ENCODE measurements around the gene TBL3. TPM values are rescaled to one million over a fixed set of nuclear protein-coding genes. Genes with fewer than 3 reads are reported as not detected.
A peak's percentile ranks its signal among the peaks of the same experiment; 100 is the strongest.

TBL3 gene
- polyA plus RNA-seq: 32.9 TPM
- long read RNA-seq, donor 1, full-length matches to known transcripts: 6 of 6 reads
- long read RNA-seq, donor 1, partial matches to known transcripts: 0 of 6 reads
- long read RNA-seq, donor 1, other reads (novel, unspliced or antisense): 0 of 6 reads
- long read RNA-seq, donor 2, full-length matches to known transcripts: 7 of 7 reads
- long read RNA-seq, donor 2, partial matches to known transcripts: 0 of 7 reads
- long read RNA-seq, donor 2, other reads (novel, unspliced or antisense): 0 of 7 reads
- long read RNA-seq, donor 3: 0 reads
- long read RNA-seq, donor 4, full-length matches to known transcripts: 3 of 3 reads
- long read RNA-seq, donor 4, partial matches to known transcripts: 0 of 3 reads
- long read RNA-seq, donor 4, other reads (novel, unspliced or antisense): 0 of 3 reads
- long read RNA-seq, donor 5, full-length matches to known transcripts: 1 of 1 reads
- long read RNA-seq, donor 5, partial matches to known transcripts: 0 of 1 reads
- long read RNA-seq, donor 5, other reads (novel, unspliced or antisense): 0 of 1 reads
- long read RNA-seq, donor 6, full-length matches to known transcripts: 3 of 3 reads
- long read RNA-seq, donor 6, partial matches to known transcripts: 0 of 3 reads
- long read RNA-seq, donor 6, other reads (novel, unspliced or antisense): 0 of 3 reads
- long read RNA-seq, donor 7, full-length matches to known transcripts: 1 of 1 reads
- long read RNA-seq, donor 7, partial matches to known transcripts: 0 of 1 reads
- long read RNA-seq, donor 7, other reads (novel, unspliced or antisense): 0 of 1 reads
- long read RNA-seq, donor 8, full-length matches to known transcripts: 5 of 5 reads
- long read RNA-seq, donor 8, partial matches to known transcripts: 0 of 5 reads
- long read RNA-seq, donor 8, other reads (novel, unspliced or antisense): 0 of 5 reads
- long read RNA-seq, donor 9, full-length matches to known transcripts: 3 of 3 reads
- long read RNA-seq, donor 9, partial matches to known transcripts: 0 of 3 reads
- long read RNA-seq, donor 9, other reads (novel, unspliced or antisense): 0 of 3 reads
- long read RNA-seq, donor 10, full-length matches to known transcripts: 4 of 4 reads
- long read RNA-seq, donor 10, partial matches to known transcripts: 0 of 4 reads
- long read RNA-seq, donor 10, other reads (novel, unspliced or antisense): 0 of 4 reads
- long read RNA-seq, donor 11, full-length matches to known transcripts: 6 of 6 reads
- long read RNA-seq, donor 11, partial matches to known transcripts: 0 of 6 reads
- long read RNA-seq, donor 11, other reads (novel, unspliced or antisense): 0 of 6 reads

DNA sequence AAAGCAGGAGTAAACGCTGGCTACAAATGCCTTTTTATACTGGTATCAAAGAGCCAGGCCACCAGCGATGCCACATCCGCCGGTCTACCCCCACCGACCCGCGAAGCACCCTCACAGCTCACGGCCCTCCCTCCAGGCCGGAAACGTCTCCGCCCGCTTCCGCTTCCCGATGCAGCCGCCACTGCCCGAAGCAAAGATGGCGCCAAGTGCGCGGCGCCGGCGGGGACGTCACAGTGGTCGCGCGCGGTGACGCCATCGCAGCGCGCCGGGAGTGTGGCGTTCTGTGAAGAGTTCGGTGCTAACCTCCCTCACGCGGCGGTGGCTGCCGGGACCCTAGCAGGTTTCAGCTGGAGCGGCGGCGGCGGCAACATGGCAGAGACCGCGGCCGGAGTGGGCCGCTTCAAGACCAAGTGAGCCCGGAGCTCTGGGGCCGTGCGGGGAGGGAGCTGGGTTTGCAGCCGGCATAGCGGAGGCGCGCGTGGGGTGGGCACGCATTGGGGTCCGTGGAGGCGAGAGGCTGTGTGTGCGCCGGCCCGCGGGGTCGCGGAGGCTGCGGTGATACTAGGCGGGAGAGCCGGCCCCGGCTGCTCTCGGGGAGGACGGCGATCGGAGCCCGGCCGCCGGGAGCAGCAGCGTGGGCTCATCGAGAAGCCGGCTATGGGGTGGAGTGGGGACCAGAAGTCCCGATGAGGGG lies at the start of gene TBL3:
Gene TBL3, plus strand, starts transcription at position 258 of the 694 bp plus-strand sequence. Its CDS starts 112 bp downstream, at position 370.
- peak; percentile 91 to 96 for DNase-seq
- Histone ChIP-seq H3K9me3 (ENCODE audit: control insufficient read depth, low read depth, low read length) (no peaks in the 10 kb centered on the region), H3K27me3 (ENCODE audit: control insufficient read depth, insufficient read depth, low read length) (no peaks in the 10 kb centered on the region), H3K36me3 (ENCODE audit: control insufficient read depth, insufficient read depth, low read length) (peaks cover 29% of the 10 kb centered on the region), H3K27ac (ENCODE audit: low read length) (peak within 1 kb of the TSS; percentile 86), H3K4me1 (ENCODE audit: control insufficient read depth, insufficient read depth, low read length) (peaks cover 13% of the 10 kb centered on the region), H3K4me3 (ENCODE audit: low read length) (peak within 1 kb of the TSS; percentile 100)
- WGBS (ENCODE audit: insufficient coverage, low lambda C conversion rate): no CpG with 5 or more reads among the region's 78 CpGs

DNA sequence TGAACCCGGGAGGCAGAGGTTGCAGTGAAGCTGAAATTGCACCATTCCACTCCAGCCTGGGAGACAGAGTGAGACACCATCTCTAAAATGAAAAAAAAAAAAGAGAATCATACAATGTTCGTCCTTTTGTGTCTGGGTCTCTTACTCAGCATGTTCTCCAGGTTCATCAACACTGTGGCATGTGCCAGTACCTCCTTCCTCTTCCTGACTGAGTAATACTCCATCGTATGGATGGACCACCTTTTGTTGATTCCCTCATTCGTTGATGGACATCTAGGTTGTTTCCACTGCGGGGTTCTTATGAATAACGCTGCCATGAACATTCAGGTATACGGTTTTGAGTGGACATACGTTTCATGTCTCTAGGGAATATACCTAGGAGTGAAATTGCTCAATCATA lies 49.5 kb upstream of the TBL3 start:
- peaks cover 55% of the 10 kb centered on the region for H3K27me3 ChIP-seq (ENCODE audit: control insufficient read depth, insufficient read depth, low read length)
- WGBS (ENCODE audit: insufficient coverage, low lambda C conversion rate): 100% methylated on average over 1 of the region's 8 CpGs

DNA sequence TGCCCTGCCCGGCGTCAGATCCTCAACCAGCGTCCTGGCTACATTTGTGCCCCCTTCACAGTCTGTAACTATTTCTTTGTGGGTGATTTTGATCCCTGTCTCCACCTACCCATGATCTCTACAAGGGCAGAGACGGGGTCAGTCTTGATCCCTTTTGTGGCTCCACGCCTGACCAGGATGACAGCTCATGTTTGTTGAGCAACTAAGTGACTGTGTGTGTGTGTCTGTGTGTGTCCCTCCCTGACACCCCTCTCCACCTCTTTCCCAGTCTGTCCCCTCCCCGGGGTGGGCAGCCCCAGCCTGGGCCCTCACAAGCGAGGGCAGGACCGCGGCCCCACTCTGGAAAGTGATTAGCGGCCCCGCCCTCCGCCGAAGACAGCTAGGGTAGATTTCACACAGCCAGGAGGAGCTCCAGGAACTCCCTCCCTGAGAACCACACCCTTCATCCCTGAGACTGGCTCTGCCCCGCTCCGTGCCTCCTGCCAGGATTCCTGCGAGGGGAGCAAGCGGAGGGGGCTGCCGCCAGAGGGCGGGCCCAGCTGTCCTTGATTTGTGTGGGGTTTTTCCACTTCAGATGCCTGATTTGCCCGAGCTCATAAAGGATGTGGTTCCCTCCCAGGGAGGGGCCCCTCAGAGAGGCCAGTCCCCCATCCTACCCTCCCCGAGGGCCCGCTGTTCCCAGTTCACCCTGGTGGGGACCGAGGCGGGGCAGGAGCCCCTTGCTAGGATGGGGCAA lies 48.4 kb upstream of the TBL3 start:
- Histone ChIP-seq H3K4me1 (ENCODE audit: control insufficient read depth, insufficient read depth, low read length) (peaks cover 14% of the 10 kb centered on the region), H3K9me3 (ENCODE audit: control insufficient read depth, low read depth, low read length) (peaks cover 6% of the 10 kb centered on the region), H3K27me3 (ENCODE audit: control insufficient read depth, insufficient read depth, low read length) (peaks cover 49% of the 10 kb centered on the region), H3K36me3 (ENCODE audit: control insufficient read depth, insufficient read depth, low read length) (no peaks in the 10 kb centered on the region), H3K27ac (ENCODE audit: low read length) (no peak overlapping the region), H3K4me3 (ENCODE audit: low read length) (no peak overlapping the region)
- peak; percentile 49 to 68 for DNase-seq
- no CpG with 5 or more reads among the region's 24 CpGs for WGBS (ENCODE audit: insufficient coverage, low lambda C conversion rate)

More for the DNA sequence above, 49.5 kb upstream of the TBL3 start:
- Histone ChIP-seq H3K36me3 (ENCODE audit: control insufficient read depth, insufficient read depth, low read length) (no peaks in the 10 kb centered on the region), H3K27ac (ENCODE audit: low read length) (no peak overlapping the region), H3K4me1 (ENCODE audit: control insufficient read depth, insufficient read depth, low read length) (peaks cover 14% of the 10 kb centered on the region), H3K4me3 (ENCODE audit: low read length) (no peak overlapping the region), H3K9me3 (ENCODE audit: control insufficient read depth, low read depth, low read length) (peaks cover 10% of the 10 kb centered on the region)
- DNase-seq: no peak

DNA sequence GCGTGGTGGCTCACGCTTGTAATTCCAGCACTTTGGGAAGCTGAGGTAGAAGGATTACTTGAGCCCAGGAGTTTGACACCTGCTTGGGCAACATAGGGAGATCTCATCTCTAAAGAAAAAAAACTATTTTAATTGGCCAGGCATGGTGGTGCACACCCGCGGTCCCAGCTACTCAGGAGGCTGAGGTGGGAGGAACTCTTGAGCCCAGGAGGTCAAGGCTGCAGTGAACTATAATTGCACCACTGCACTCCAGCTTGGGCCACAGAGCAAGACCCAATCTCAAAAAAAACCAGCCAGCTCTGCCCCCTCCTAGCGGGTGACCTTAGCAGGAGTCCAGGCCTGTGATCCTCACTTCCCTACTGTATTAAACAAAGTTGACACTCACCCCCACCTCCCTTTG lies 47.8 kb upstream of the TBL3 start:
- no peak for DNase-seq
- H3K27me3 ChIP-seq (ENCODE audit: control insufficient read depth, insufficient read depth, low read length): peaks cover 43% of the 10 kb centered on the region
- peaks cover 6% of the 10 kb centered on the region for H3K9me3 ChIP-seq (ENCODE audit: control insufficient read depth, low read depth, low read length)
- peaks cover 11% of the 10 kb centered on the region for H3K4me1 ChIP-seq (ENCODE audit: control insufficient read depth, insufficient read depth, low read length)
- no peak overlapping the region for H3K27ac ChIP-seq (ENCODE audit: low read length)
- no peak overlapping the region for H3K4me3 ChIP-seq (ENCODE audit: low read length)
- no peaks in the 10 kb centered on the region for H3K36me3 ChIP-seq (ENCODE audit: control insufficient read depth, insufficient read depth, low read length)
- no CpG with 5 or more reads among the region's 5 CpGs for WGBS (ENCODE audit: insufficient coverage, low lambda C conversion rate)

DNA sequence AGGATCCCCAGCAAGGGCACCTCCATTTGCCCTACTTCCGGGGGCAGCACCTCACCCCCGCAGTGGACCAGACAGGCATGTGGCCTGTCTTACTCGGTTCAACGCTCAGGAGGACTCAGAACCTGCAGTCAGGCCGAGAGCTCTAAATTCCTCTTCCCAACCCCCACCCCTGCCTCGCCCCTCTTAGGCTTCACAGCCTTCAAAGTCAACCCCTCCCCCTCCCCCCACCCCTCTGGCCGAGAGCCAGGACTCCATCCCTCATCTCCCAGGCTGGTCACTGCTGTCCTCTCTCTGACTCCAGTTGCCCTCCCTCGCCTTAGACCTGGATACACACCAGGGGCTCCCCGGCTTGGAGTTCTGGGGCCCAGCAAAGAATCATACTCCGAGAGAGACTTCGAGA lies 45.6 kb upstream of the TBL3 start:
- WGBS (ENCODE audit: insufficient coverage, low lambda C conversion rate): no CpG with 5 or more reads among the region's 11 CpGs
- no peaks in the 10 kb centered on the region for H3K36me3 ChIP-seq (ENCODE audit: control insufficient read depth, insufficient read depth, low read length)
- DNase-seq: no peak
- H3K27me3 ChIP-seq (ENCODE audit: control insufficient read depth, insufficient read depth, low read length): peaks cover 21% of the 10 kb centered on the region
- H3K9me3 ChIP-seq (ENCODE audit: control insufficient read depth, low read depth, low read length): no peaks in the 10 kb centered on the region
- no peak overlapping the region for H3K4me3 ChIP-seq (ENCODE audit: low read length)
- H3K4me1 ChIP-seq (ENCODE audit: control insufficient read depth, insufficient read depth, low read length): peaks cover 18% of the 10 kb centered on the region
- H3K27ac ChIP-seq (ENCODE audit: low read length): no peak overlapping the region

DNA sequence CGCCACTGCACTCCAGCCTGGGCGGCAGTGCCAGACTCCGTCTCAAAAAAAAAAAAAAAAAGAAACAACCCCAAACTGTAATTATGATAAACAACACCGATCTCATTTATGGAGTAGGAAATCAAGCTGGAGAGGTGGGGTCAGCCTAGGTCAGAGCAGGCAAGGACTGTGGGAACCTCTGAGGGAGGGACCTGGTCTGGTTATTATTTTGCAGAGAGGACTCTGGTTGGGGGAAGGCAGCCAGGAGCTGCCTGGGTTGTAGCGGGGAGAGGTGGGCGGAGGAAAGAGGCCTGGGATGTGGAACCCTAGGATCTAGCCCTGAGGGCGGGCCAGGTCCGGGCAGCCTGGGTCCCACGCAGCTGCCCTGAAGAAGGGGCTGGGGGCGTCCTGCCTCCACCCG lies 42.7 kb upstream of the TBL3 start:
- H3K9me3 ChIP-seq (ENCODE audit: control insufficient read depth, low read depth, low read length): no peaks in the 10 kb centered on the region
- no CpG with 5 or more reads among the region's 11 CpGs for WGBS (ENCODE audit: insufficient coverage, low lambda C conversion rate)
- H3K4me1 ChIP-seq (ENCODE audit: control insufficient read depth, insufficient read depth, low read length): peaks cover 14% of the 10 kb centered on the region
- DNase-seq: no peak
- H3K27ac ChIP-seq (ENCODE audit: low read length): no peak overlapping the region
- no peaks in the 10 kb centered on the region for H3K27me3 ChIP-seq (ENCODE audit: control insufficient read depth, insufficient read depth, low read length)
- peak overlapping the region; percentile 53 for H3K4me3 ChIP-seq (ENCODE audit: low read length)
- H3K36me3 ChIP-seq (ENCODE audit: control insufficient read depth, insufficient read depth, low read length): no peaks in the 10 kb centered on the region

DNA sequence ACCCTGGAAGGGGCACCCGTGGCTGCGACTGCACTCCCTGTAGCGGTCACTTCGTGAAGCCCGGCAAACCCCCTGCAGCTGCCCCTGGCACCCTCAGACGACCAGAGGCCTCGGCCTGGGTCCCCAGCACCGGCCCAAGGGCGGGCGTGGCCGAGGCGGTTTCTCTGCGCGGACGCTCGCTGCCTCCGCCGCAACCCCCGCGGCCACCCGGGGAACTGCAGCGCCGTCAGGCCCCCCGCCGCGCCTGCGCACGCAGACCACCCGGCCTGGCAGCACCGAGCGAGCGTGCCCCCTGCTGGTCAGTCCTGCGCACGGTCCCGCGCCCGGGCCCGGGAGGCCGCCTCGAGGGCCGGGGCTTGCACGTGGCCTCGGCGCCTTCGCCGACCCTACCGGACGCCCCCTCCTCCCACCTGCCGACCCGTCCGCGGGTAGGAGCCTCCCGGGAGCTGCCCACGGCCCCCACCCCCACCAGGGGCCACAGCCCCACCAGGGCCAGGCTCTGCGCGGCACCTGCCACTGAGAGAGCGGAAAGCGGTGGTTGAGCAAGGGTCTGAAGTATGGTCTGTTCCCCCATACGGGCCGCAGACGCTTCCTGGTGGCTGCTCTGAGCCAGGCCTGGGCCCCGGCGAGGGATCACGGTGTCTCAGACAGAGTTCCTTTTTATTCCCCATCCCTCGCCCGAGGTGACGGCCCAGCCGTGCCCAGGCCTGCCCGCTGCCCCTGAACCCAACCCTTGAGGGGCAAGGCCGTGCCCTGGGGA lies 42.1 kb upstream of the TBL3 start:
- H3K4me3 ChIP-seq (ENCODE audit: low read length): peak overlapping the region; percentile 53
- H3K27ac ChIP-seq (ENCODE audit: low read length): no peak overlapping the region
- H3K27me3 ChIP-seq (ENCODE audit: control insufficient read depth, insufficient read depth, low read length): no peaks in the 10 kb centered on the region
- peak; percentile 82 to 83 for DNase-seq
- H3K9me3 ChIP-seq (ENCODE audit: control insufficient read depth, low read depth, low read length): no peaks in the 10 kb centered on the region
- WGBS (ENCODE audit: insufficient coverage, low lambda C conversion rate): no CpG with 5 or more reads among the region's 70 CpGs
- H3K4me1 ChIP-seq (ENCODE audit: control insufficient read depth, insufficient read depth, low read length): peaks cover 14% of the 10 kb centered on the region
- no peaks in the 10 kb centered on the region for H3K36me3 ChIP-seq (ENCODE audit: control insufficient read depth, insufficient read depth, low read length)

DNA sequence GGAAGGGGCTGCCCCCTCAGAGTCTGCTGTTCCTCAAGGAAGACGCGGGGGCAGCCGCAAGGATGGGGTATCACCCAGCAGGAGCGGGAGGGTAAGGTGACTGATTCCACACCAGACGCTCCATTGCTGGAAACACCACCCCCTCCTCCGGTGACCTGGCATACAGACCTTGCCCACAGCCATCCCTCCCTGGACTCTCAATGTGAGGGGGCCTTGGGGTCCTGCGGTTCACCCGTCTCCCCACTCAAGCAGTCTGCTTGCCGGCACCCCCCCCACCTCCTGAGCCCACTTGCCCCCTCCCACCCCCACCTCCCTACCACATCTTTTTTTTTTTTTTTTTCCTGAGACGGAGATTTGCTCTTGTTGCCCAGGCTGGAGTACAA lies 41.5 kb upstream of the TBL3 start:
- H3K36me3 ChIP-seq (ENCODE audit: control insufficient read depth, insufficient read depth, low read length): no peaks in the 10 kb centered on the region

More for the DNA sequence above, 41.5 kb upstream of the TBL3 start:
- no peaks in the 10 kb centered on the region for H3K9me3 ChIP-seq (ENCODE audit: control insufficient read depth, low read depth, low read length)
- H3K4me3 ChIP-seq (ENCODE audit: low read length): no peak overlapping the region
- DNase-seq: no peak
- no peak overlapping the region for H3K27ac ChIP-seq (ENCODE audit: low read length)
- H3K27me3 ChIP-seq (ENCODE audit: control insufficient read depth, insufficient read depth, low read length): no peaks in the 10 kb centered on the region
- no CpG with 5 or more reads among the region's 10 CpGs for WGBS (ENCODE audit: insufficient coverage, low lambda C conversion rate)
- H3K4me1 ChIP-seq (ENCODE audit: control insufficient read depth, insufficient read depth, low read length): peaks cover 14% of the 10 kb centered on the region
